NB4 (cell line): ENCODE measurements around the gene SEC31B.

Experiments
- CTCF ChIP-seq: IDR thresholded peaks from one replicate; pipeline ENCODE4 v1.5.1; 2012; ENCODE audit warnings: low read depth, low read length
- MYC ChIP-seq: IDR thresholded peaks from 2 replicates; pipeline ENCODE4 v1.6.1; 2011; ENCODE audit warnings: low read depth, low read length

GRCh38 chr10:100501423-100501822 is 18.2 kb downstream of the SEC31B start:
- TF ChIP-seq MYC (no peak), CTCF (no peak)
